Neural cell (in vitro differentiated cells): ENCODE measurements around the gene TICAM2. TPM values are rescaled to one million over a fixed set of nuclear protein-coding genes. Genes with fewer than 3 reads are reported as not detected.

Experiments used
- H2AFZ ChIP-seq: fragments of 200-600, 300-800 bp; sonication (generic), shearing (Covaris generic); 2 replicates; pipeline ENCODE4 v1.6.0; 2014; ENCODE audit warnings: low read depth, mild to moderate bottlenecking, antibody characterized with exemption, low read length, moderate library complexity
- H3F3A ChIP-seq: fragments of 200-600 bp; shearing (Covaris generic); 2 replicates; pipeline ENCODE4 v1.6.1; 2016; ENCODE audit warnings: mild to moderate bottlenecking, moderate library complexity, mixed read lengths, antibody characterized with exemption, low read length; ENCODE audit not compliant: insufficient read depth, poor library complexity, severe bottlenecking
- H3K27ac ChIP-seq: fragments of 200-600, 300-800 bp; sonication (generic), shearing (Covaris generic); 2 replicates; pipeline ENCODE4 v1.5.1; 2014; ENCODE audit warnings: mild to moderate bottlenecking, low read length, moderate library complexity
- H3K27me3 ChIP-seq: fragments of 300-800, 200-600 bp; sonication (generic), shearing (Covaris generic); 2 replicates; pipeline ENCODE4 v1.6.0; 2014; ENCODE audit warnings: mild to moderate bottlenecking, low read depth, low read length, moderate library complexity; ENCODE audit not compliant: insufficient read depth
- H3K36me3 ChIP-seq: fragments of 300-800, 200-600 bp; sonication (generic), shearing (Covaris generic); 2 replicates; pipeline ENCODE4 v1.5.1; 2014; ENCODE audit warnings: mild to moderate bottlenecking, antibody characterized with exemption, low read length, moderate library complexity; ENCODE audit not compliant: insufficient read depth
- H3K4me2 ChIP-seq: fragments of 300-800, 200-600 bp; sonication (generic), shearing (Covaris generic); 2 replicates; pipeline ENCODE4 v1.6.0; 2014; ENCODE audit warnings: mild to moderate bottlenecking, low read length
- H3K4me3 ChIP-seq: fragments of 300-800, 200-600 bp; sonication (generic), shearing (Covaris generic); 2 replicates; pipeline ENCODE4 v1.5.1; 2014; ENCODE audit warnings: mild to moderate bottlenecking, low read length, moderate library complexity
- H3K79me2 ChIP-seq: fragments of 200-600 bp; shearing (Covaris generic); replicated peaks from 2 replicates; pipeline ENCODE4 v1.6.0; 2014; ENCODE audit warnings: mild to moderate bottlenecking, low read length, moderate library complexity; ENCODE audit not compliant: insufficient read depth
- H3K9ac ChIP-seq: fragments of 300-800, 200-600 bp; sonication (generic), shearing (Covaris generic); 2 replicates; pipeline ENCODE4 v1.6.1; 2016; ENCODE audit warnings: mild to moderate bottlenecking, low read length, mixed read lengths
- H3K9me2 ChIP-seq: fragments of 200-600 bp; shearing (Covaris generic); 2 replicates; pipeline ENCODE4 v1.6.1; 2016; ENCODE audit warnings: mild to moderate bottlenecking, low read length, mixed read lengths; ENCODE audit not compliant: insufficient read depth
- H3K9me3 ChIP-seq: fragments of 200-600, 300-800 bp; sonication (generic), shearing (Covaris generic); 2 replicates; pipeline ENCODE4 v1.6.1; 2016; ENCODE audit warnings: mild to moderate bottlenecking, mixed run types, low read length, moderate library complexity, mixed read lengths
- H4K20me1 ChIP-seq: fragments of 200-600 bp; shearing (Covaris generic); 2 replicates; pipeline ENCODE4 v1.6.1; 2016; ENCODE audit warnings: mild to moderate bottlenecking, mixed run types; ENCODE audit not compliant: insufficient read depth
- EP300 ChIP-seq: fragments of 450-650 bp; conservative IDR thresholded peaks from 2 replicates; pipeline ENCODE4 v1.6.1; 2014; ENCODE audit warnings: antibody characterized with exemption, mild to moderate bottlenecking, moderate library complexity; ENCODE audit not compliant: poor library complexity, severe bottlenecking
- EZH2 ChIP-seq: fragments of 200-600, 300-800 bp; shearing (Covaris generic), sonication (generic); IDR thresholded peaks from 2 replicates; pipeline ENCODE4 v1.6.1; 2014; ENCODE audit warnings: antibody characterized with exemption, low read length, borderline replicate concordance, mild to moderate bottlenecking; ENCODE audit not compliant: insufficient read depth, poor library complexity, severe bottlenecking
- MXI1 ChIP-seq: fragments of 450-650 bp; conservative IDR thresholded peaks from 2 replicates; pipeline ENCODE4 v1.6.1; 2014; ENCODE audit warnings: antibody characterized with exemption, mild to moderate bottlenecking; ENCODE audit not compliant: poor library complexity, severe bottlenecking
- POLR2AphosphoS5 ChIP-seq: IDR thresholded peaks from 2 replicates; pipeline ENCODE4 v1.6.1; 2012
- RAD21 ChIP-seq: fragments of 450-650 bp; conservative IDR thresholded peaks from 2 replicates; pipeline ENCODE4 v1.6.1; 2014; ENCODE audit warnings: antibody characterized with exemption, mild to moderate bottlenecking, moderate library complexity
- SMC3 ChIP-seq: fragments of 450-650 bp; conservative IDR thresholded peaks from 2 replicates; pipeline ENCODE4 v1.6.1; 2014; ENCODE audit warnings: antibody characterized with exemption, mild to moderate bottlenecking, moderate library complexity; ENCODE audit not compliant: poor library complexity
- TAF1 ChIP-seq: IDR thresholded peaks from 2 replicates; pipeline ENCODE4 v1.6.1; 2012; ENCODE audit warnings: low read depth
- polyA plus RNA-seq: library from polyadenylated mRNA; depleted of rRNA; stranded (reverse); fragments of >200 nt; gene quantifications from 2 replicates; pipeline ENCODE4 v1.2.3, GENCODE V29; 2014
- TF ChIP-seq, protein P1 (sequence below): fragments of 450-650 bp; IDR thresholded peaks from 2 replicates; pipeline ENCODE4 v1.5.1; 2014; ENCODE audit warnings: antibody characterized with exemption, mild to moderate bottlenecking, moderate library complexity; ENCODE audit not compliant: poor library complexity, severe bottlenecking
- TF ChIP-seq, protein P2 (sequence below): IDR thresholded peaks from 2 replicates; pipeline ENCODE4 v1.6.1; 2012; ENCODE audit warnings: borderline replicate concordance

The TICAM2 gene
- polyA plus RNA-seq, 1 donor from 2014 or later: not detected

DNA sequence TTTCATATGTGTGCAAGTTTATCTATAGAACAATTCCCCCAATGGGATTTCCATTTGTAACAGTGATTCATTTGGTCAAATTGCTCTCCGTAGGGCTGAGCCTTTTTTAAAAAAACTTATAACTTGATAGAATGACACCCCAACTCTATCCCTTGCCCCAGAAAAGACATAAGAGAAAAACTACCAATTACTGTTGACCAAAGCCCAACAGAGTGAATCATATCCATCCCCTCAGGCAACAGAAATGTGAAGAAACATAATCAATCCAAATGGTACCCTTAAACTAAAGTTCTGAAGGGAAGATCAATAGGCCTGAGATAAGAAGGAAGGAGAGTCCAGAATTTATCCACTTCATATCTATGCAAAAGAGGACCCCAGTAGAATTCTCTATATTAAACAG is 17.8 kb downstream of the TICAM2 start:
- H4K20me1 ChIP-seq: no peaks in the 10 kb centered on the region
- no peaks in the 10 kb centered on the region for H3F3A ChIP-seq
- H3K9me3 ChIP-seq: no peaks in the 10 kb centered on the region
- H3K36me3 ChIP-seq: no peaks in the 10 kb centered on the region
- no peaks in the 10 kb centered on the region for H3K9me2 ChIP-seq
- no peak overlapping the region for H3K9ac ChIP-seq
- no peak overlapping the region for H3K4me2 ChIP-seq
- H3K27ac ChIP-seq: no peak overlapping the region
- no peak overlapping the region for H3K4me3 ChIP-seq
- H3K27me3 ChIP-seq: no peaks in the 10 kb centered on the region
- H2AFZ ChIP-seq: no peak overlapping the region
- no peaks in the 10 kb centered on the region for H3K79me2 ChIP-seq
- TF ChIP-seq TAF1 (no peak), EZH2 (no peak), RAD21 (no peak), POLR2AphosphoS5 (no peak), SMC3 (no peak)
- TF ChIP-seq, protein P1, sequence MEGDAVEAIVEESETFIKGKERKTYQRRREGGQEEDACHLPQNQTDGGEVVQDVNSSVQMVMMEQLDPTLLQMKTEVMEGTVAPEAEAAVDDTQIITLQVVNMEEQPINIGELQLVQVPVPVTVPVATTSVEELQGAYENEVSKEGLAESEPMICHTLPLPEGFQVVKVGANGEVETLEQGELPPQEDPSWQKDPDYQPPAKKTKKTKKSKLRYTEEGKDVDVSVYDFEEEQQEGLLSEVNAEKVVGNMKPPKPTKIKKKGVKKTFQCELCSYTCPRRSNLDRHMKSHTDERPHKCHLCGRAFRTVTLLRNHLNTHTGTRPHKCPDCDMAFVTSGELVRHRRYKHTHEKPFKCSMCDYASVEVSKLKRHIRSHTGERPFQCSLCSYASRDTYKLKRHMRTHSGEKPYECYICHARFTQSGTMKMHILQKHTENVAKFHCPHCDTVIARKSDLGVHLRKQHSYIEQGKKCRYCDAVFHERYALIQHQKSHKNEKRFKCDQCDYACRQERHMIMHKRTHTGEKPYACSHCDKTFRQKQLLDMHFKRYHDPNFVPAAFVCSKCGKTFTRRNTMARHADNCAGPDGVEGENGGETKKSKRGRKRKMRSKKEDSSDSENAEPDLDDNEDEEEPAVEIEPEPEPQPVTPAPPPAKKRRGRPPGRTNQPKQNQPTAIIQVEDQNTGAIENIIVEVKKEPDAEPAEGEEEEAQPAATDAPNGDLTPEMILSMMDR: no peak

DNA sequence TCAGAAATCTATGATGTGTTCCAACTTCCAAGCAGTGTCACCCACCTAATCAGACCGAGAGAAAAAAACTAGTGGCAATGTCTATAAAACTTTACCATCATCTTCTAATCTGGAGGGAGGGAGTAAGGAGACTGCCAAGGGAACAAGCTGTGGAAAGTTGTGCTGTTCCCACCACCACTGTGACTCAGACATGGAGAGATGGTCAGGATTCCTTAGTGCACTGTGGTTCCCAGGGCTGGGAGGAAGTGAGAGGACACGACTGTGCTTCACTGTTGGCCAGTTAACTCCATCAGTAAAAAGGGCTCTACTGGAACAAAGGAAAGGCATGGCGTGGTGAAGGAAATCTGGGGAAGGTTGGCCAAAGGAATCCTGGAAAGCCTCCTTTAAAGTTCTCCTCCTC is 18.8 kb downstream of the TICAM2 start:
- no peak overlapping the region for H3K9ac ChIP-seq
- H3K27me3 ChIP-seq: no peaks in the 10 kb centered on the region
- no peaks in the 10 kb centered on the region for H3K9me2 ChIP-seq
- H2AFZ ChIP-seq: no peak overlapping the region
- H3F3A ChIP-seq: no peaks in the 10 kb centered on the region
- no peaks in the 10 kb centered on the region for H3K79me2 ChIP-seq
- no peaks in the 10 kb centered on the region for H3K36me3 ChIP-seq
- no peak overlapping the region for H3K27ac ChIP-seq
- H3K9me3 ChIP-seq: no peaks in the 10 kb centered on the region
- no peak overlapping the region for H3K4me2 ChIP-seq
- no peak for TF ChIP-seq EP300
- TF ChIP-seq, protein P2, sequence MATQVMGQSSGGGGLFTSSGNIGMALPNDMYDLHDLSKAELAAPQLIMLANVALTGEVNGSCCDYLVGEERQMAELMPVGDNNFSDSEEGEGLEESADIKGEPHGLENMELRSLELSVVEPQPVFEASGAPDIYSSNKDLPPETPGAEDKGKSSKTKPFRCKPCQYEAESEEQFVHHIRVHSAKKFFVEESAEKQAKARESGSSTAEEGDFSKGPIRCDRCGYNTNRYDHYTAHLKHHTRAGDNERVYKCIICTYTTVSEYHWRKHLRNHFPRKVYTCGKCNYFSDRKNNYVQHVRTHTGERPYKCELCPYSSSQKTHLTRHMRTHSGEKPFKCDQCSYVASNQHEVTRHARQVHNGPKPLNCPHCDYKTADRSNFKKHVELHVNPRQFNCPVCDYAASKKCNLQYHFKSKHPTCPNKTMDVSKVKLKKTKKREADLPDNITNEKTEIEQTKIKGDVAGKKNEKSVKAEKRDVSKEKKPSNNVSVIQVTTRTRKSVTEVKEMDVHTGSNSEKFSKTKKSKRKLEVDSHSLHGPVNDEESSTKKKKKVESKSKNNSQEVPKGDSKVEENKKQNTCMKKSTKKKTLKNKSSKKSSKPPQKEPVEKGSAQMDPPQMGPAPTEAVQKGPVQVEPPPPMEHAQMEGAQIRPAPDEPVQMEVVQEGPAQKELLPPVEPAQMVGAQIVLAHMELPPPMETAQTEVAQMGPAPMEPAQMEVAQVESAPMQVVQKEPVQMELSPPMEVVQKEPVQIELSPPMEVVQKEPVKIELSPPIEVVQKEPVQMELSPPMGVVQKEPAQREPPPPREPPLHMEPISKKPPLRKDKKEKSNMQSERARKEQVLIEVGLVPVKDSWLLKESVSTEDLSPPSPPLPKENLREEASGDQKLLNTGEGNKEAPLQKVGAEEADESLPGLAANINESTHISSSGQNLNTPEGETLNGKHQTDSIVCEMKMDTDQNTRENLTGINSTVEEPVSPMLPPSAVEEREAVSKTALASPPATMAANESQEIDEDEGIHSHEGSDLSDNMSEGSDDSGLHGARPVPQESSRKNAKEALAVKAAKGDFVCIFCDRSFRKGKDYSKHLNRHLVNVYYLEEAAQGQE: no peak
- TF ChIP-seq POLR2AphosphoS5: no peak
- TF ChIP-seq SMC3: no peak
- no peak overlapping the region for H3K4me3 ChIP-seq
- no peaks in the 10 kb centered on the region for H4K20me1 ChIP-seq

DNA sequence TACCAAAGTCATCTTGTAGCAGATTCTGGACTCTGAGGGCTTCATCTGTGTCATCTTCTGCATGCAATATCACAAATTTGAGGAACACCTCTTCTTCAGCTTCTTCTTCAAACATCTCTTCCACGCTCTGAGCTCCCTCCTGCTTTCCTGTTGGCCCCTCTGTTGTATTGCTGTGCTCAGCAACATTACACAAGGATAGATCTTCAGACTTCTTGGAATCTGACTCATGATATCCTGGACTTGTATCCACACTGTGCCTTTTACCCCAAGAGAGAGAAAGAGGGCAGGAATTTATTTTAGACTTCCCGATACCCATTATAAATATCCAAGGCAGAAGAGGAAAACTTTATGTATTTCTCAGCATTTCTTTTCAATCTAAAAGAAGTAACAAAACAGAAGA is 21.3 kb downstream of the TICAM2 start:
- no peaks in the 10 kb centered on the region for H3K27me3 ChIP-seq
- no peaks in the 10 kb centered on the region for H3K9me3 ChIP-seq
- no peaks in the 10 kb centered on the region for H3K79me2 ChIP-seq
- H3K9me2 ChIP-seq: no peaks in the 10 kb centered on the region
- no peak overlapping the region for H2AFZ ChIP-seq
- no peaks in the 10 kb centered on the region for H3K36me3 ChIP-seq
- H3F3A ChIP-seq: no peaks in the 10 kb centered on the region
- H3K4me3 ChIP-seq: no peak overlapping the region
- H3K27ac ChIP-seq: no peak overlapping the region
- H3K4me2 ChIP-seq: no peak overlapping the region
- H4K20me1 ChIP-seq: no peaks in the 10 kb centered on the region
- H3K9ac ChIP-seq: no peak overlapping the region
- TF ChIP-seq SMC3 (no peak), EZH2 (no peak), MXI1 (no peak)
- TF ChIP-seq, protein P2: no peak
